GM19372 (cell line): Measurements from ENCODE around the gene METTL23.

Experiments used
- ATAC-seq: cut with Tn5 transposase; IDR thresholded peaks from one replicate; pipeline ENCODE4 v1.9.1; 2021; ENCODE audit warnings: mild to moderate bottlenecking, low read depth, moderate library complexity; ENCODE audit not compliant: unreplicated experiment

The METTL23 gene

GRCh38 chr17:76752006-76752405 lies 25.4 kb downstream of the METTL23 start:
- no peak for ATAC-seq

DNA sequence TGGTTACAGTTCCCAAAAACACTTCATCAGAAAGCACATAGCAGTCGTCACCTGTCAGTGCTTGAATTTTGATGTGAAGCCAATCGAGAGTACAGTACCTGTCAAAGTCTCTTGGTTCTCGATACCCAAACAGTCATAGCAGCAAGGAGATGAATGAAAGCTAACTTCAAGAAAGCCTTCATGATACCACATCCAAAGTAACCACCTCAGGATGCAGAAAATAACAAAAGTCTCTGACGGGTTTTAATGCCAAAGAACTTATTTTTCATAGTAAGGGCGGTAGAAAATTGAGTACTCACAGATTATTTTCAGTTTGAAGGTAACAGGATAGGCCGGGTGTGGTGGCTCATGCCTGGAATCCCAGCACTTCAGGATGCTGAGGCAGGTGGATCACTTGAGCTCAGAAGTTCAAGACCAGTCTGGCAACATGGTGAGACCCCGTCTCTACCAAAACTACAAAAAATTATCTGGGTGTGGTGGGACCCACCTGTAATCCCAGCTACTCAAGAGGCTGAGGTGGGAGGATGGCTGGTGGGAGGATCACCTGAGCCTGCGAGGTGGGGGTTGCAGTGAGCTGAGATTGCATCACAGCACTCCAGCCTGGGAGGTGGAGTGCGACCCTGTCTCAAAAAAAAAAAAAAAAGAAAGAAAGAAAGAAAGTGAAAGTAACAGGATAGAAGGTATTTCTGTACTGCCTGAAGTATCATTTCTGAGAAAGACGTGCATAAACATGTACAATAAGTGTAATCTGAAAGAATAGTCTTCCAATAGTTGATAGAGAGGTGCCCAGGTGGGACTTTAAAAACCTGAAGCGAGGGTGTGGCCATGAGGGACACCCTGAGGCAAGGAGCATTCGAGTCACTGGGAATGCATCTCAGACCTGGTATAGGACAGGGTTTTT lies 26.7 kb downstream of the METTL23 start:
- no peak for ATAC-seq

DNA sequence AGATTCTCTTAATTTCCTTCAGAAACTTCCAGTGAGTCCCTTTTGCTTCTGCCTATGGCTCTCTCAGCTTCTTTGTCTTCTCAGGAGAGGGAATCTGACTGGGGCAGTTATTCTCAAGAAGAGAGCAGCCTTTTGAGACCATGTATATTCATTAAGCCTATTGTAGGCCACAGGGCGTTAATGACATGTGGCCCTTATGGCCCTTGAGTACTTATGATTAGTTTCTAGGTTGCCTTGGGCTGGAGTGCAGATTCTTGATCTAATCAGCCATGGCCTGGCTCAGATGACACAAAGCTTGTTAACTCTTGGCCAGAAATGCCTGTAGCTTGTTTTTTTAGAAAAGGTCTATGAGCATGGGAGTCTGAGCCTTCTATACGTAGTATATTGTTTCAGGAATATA lies 28.6 kb downstream of the METTL23 start:
- ATAC-seq, result no peak

GRCh38 chr17:76757256-76757655 lies 30.6 kb downstream of the METTL23 start:
- no peak for ATAC-seq

DNA sequence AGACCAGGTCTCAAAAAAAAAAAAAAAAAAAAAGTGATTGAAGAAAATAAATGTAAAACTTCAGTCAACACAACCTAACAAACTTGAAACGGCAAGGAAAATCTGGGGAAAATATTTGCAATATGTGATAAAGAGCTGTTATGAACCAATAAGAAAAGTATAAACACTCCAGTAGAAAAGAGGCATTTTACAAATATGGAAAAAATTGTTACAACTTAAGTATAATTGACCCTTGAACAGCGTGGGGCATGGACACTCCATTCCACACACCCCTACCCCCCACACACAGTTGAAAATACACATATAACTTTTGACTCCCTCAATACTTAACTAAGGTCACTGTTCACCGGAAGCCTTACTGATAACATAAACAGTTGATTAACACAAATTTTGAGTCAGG lies 31.9 kb downstream of the METTL23 start:
- no peak for ATAC-seq

DNA sequence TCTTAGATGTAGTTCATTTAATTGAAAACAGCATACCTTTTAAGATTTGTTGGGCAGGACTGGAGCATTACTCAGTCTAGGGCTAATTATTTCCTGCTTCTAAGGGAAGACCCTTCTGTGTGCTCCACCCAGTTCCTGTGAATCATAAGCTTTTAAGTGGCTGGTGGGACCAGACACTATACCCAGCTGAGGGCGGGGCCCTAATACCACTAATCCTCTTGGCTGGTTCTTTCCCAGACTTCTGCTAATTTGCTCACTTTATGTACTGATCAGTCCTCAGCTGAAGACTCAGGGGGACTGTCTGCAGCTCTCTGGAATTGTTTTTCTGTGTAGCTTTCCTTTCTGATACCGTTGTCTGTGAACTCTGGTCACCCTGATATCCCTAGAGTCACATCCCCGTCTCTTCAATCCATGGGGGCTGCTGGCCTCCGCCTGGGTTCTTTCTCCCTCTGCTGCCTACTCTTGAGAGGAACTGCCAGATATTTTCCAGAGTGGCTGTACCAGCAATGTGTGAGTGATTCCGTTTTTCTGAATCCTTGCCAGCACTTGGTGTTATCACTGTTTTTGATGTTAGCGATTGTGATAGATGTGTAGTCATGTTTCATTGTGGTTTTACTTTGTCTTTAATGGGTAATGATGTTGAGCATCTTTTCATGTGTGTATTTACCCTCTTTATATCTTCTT lies 46.3 kb downstream of the METTL23 start:
- ATAC-seq, result no peak

DNA sequence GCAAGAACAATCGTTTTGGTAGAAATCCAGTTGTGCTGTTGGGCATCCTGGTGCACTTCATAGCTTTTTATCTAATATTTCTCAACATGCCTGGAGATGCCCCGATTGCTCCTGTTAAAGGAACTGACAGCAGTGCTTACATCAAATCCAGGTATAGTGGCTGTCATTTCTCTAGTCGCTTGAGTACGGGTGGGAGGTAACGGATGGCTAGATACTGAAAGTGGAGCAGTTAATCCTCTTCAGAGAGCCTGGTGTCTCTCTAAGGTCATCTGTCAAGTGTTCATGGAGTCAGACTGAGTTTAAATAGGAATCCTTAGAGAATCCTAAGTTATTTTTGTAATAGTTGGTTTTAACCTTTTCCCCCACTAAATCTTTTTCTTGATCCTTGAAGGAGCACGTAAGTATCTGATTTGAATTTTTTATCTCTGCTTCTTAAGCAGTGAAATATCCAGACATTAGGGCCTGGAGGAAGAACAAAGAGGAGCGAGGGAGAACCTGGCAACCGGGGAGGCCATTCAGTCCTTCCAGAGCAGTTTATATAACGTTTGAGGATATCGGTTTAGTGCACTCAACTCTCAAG lies 48.5 kb downstream of the METTL23 start:
- ATAC-seq, result no peak

DNA sequence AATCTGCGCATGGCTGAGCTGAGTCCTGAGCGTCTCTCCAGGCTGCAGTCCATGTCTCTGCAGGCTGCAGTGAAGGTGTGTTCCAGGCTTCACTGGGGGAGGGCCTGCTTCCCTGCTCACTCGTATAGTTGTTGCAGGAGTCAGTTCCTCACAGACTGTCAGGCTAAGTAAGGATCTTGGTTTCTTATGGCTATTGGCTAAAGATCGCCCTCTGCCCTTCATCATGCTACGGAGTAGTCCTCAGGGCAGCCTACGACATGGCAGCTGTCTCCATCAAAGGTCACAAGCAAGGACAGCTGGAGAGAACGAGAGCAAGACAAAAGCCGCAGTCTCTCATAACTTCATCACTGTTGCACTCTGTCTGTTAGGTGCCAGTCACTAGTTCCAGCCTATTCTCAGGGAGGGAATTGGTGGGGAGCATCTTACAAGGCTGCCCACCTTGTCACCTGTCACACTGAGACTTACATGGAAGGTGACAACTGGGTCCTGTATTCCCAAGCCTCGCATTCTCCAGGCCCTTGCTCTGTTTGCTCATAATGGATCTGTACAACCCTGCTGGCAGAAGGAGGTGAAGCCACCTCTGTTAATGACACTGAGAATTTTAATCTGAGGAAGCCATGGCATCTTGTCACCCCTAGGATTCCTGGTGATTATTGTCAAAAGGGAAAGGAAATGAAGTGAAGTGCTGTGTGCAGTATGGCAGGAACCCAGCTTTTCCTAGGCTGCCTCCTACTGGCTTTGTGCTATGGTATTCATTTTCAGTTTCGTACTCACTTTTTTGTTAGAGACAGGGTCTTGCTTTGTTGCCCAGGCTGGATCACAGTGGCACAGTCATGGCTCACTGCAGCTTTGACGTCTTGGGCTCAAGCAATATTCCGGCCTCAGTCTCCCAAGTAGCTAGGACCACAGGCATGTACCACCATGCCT lies 54.7 kb downstream of the METTL23 start:
- ATAC-seq, result no peak

DNA sequence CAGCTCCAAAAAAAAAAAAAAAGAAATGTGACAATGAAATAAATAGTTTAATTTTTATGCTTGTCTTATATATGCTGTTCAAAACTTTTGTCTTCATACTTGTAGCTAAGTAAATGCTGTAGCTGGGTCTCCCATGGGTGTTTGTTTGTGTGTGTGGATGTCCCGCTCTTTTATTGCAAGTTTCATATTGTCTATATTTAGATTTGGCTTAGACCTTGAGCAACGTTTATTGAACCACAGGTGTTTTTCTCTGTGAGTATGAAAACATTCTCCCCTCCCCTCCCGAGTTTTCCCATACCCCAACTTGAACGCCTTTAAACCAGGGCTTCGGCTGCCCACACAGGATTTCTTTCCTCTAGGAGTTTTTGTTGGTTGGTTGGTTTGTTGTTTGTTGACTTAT lies 56.5 kb downstream of the METTL23 start:
- ATAC-seq, result no peak
